Pancreas (tissue), 10 donors: ENCODE data around the gene CACNA2D3. TPM values are rescaled to one million over a fixed set of nuclear protein-coding genes. Genes with fewer than 3 reads are reported as not detected.

Experiments
- ATAC-seq, 4 donors: fragments of 200-7000 bp; cut with Tn5 transposase; one replicate each; pipeline versions ENCODE4 v1.8.0 to v1.9.1; 2020; ENCODE audit warnings: mild to moderate bottlenecking in 4 of 4, moderate library complexity in 4 of 4
- DNase-seq, 6 donors: peaks; one replicate each; pipeline ENCODE4 v3.0.0-alpha.2; 2020
- FAIRE-seq: peaks from 2 replicates; lab custom pipeline; 2012; peaks lifted over from hg19 to GRCh38; lab: Jason Lieb, UNC
- H3K27ac ChIP-seq, 4 donors: fragments of 200-600 bp; sonication (generic); 1 replicate in 3 of 4; 2 replicates in 1 of 4; pipeline versions ENCODE4 v1.5.0 to v1.8.0; 2020
- H3K27me3 ChIP-seq, 4 donors: fragments of 200-600 bp; one replicate each; pipeline ENCODE4 v1.8.0; 2021
- H3K36me3 ChIP-seq, 3 donors: fragments of 200-600 bp; sonication (generic) in 1 of 3; one replicate each; pipeline versions ENCODE4 v1.5.0 to v1.8.0; 2020 to 2021
- H3K4me1 ChIP-seq, 3 donors: fragments of 200-600 bp; one replicate each; pipeline ENCODE4 v1.8.0; 2021
- H3K4me3 ChIP-seq, 4 donors: fragments of 200-600 bp; sonication (generic) in 2 of 4; one replicate each; pipeline versions ENCODE4 v1.5.0 to v1.8.0; 2020 to 2021
- H3K9me3 ChIP-seq, 4 donors: fragments of 200-600 bp; one replicate each; pipeline ENCODE4 v1.8.0; 2021
- CTCF ChIP-seq, 4 donors: fragments of 200-600 bp; sonication (generic) in 3 of 4; IDR thresholded peaks; one replicate each; pipeline versions ENCODE4 v1.5.0 to v1.8.0; 2021; ENCODE audit warnings: antibody characterized with exemption in 4 of 4
- WGBS, 2 donors: extraction: QIAGEN DNeasy Blood & Tissue Kit; methylation state at CpG; one replicate each; pipeline ENCODE4 v1.1.7; 2013; 5-methylcytosine and 5-hydroxymethylcytosine counted together
- intact Hi-C, 3 donors: fragments of 100-400 bp; cut with DNase I; formaldehyde crosslinking; loops; one replicate each; pipeline versions ENCODE4 v1.11.1 to v1.14.2; 2022
- polyA plus RNA-seq, 2 donors: library from polyadenylated mRNA; stranded (reverse); fragments of 200-250 nt; gene quantifications; one replicate each; pipeline ENCODE4 v1.2.3, GENCODE V29; 2013
- total RNA-seq, 6 donors: library from RNA; stranded (reverse); fragmentation: NEBNext Ultra II Directional in 4 of 6; extraction: Animal tissue kit (Norgen Biotek cat#: 25700) in 4 of 6; gene quantifications; one replicate each; pipeline versions ENCODE4 v1.2.1 to v1.2.4, GENCODE V29; 2021 to 2023
- donor health status: healthy with polysubstance abuse.
- donor health status: DM: no; HTN: no; CAD: no; lungs with moderate emphysema.
- donor health status: DM: no; HTN: no; CAD: no.
- donor health status: control.
- donor health status: control.
- donor health status: Bipolar disorder and iron deficiency.
- donor health status: DM: yes; HTN: yes; CAD: no.
- donor health status: DM: no; HTN: no; CAD: no.
- donor health status: DM: no; HTN: no; CAD: no.
- donor health status: DM: yes; HTN: yes; CAD: no.

CACNA2D3 gene
- total and polyA plus RNA-seq, 8 donors = 0.19 to 0.75 (median 0.37) TPM; not detected in 2

- no peak overlapping the region for H3K27ac ChIP-seq
- H3K27me3 ChIP-seq = no peaks in the 10 kb centered on the region
- no peak overlapping the region for H3K4me3 ChIP-seq
- FAIRE-seq (no peak), DNase-seq (no peak), ATAC-seq (no peak)
- no peak for TF ChIP-seq CTCF (IDR thresholded peaks at IDR 0.05)
- intact Hi-C loops = no loop called here
- WGBS, 2 donors = 62 to 68% methylated on average over 9 of the region's 9 CpGs
- no peaks in the 10 kb centered on the region for H3K4me1 ChIP-seq
- H3K36me3 ChIP-seq = no peaks in the 10 kb centered on the region
- H3K9me3 ChIP-seq = no peaks in the 10 kb centered on the region
Observed at GRCh38 chr3:55002416-55002930, 880.1 kb downstream of the CACNA2D3 start.

GRCh38 chr3:55006244-55006676, 883.9 kb downstream of the CACNA2D3 start:
- H3K9me3 ChIP-seq = no peaks in the 10 kb centered on the region
- WGBS, 2 donors = 39 to 41% methylated on average over 8 of the region's 8 CpGs
- DNase-seq (no peak), FAIRE-seq (no peak), ATAC-seq (no peak)
- no peak overlapping the region for H3K27ac ChIP-seq
- no peak for TF ChIP-seq CTCF (IDR thresholded peaks at IDR 0.05)
- H3K36me3 ChIP-seq = no peaks in the 10 kb centered on the region
- no peak overlapping the region for H3K4me3 ChIP-seq
- intact Hi-C loops = no loop called here
- no peaks in the 10 kb centered on the region for H3K4me1 ChIP-seq
- H3K27me3 ChIP-seq = no peaks in the 10 kb centered on the region

DNA sequence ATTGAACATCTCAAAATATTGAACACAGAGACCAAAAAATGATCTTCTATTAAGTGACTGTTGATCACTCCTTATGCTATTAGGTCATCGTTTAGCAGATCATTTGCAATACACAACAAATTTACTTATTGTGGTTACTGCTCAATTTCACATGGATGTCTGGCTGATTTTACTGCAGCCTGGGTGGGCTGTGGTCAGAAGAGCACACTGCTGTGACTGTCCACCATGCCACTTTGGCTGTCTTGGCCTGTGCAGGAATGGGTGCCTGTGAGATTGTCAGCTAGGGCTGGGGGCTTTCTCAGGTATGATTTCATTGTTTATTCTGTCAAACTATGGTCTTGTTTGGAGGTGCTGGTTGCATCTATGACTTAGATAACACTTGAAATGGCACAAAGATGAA, 885.6 kb downstream of the CACNA2D3 start:
- H3K27ac ChIP-seq = no peak overlapping the region
- H3K4me1 ChIP-seq = no peaks in the 10 kb centered on the region
- intact Hi-C loops = no loop called here
- H3K4me3 ChIP-seq = no peak overlapping the region
- TF ChIP-seq CTCF (IDR thresholded peaks at IDR 0.05) = no peak
- FAIRE-seq (no peak), DNase-seq (no peak), ATAC-seq (no peak)
- 61 to 79% methylated on average over 1 of the region's 1 CpG for WGBS, 2 donors
- H3K36me3 ChIP-seq = no peaks in the 10 kb centered on the region
- no peaks in the 10 kb centered on the region for H3K27me3 ChIP-seq
- H3K9me3 ChIP-seq = no peaks in the 10 kb centered on the region

DNA sequence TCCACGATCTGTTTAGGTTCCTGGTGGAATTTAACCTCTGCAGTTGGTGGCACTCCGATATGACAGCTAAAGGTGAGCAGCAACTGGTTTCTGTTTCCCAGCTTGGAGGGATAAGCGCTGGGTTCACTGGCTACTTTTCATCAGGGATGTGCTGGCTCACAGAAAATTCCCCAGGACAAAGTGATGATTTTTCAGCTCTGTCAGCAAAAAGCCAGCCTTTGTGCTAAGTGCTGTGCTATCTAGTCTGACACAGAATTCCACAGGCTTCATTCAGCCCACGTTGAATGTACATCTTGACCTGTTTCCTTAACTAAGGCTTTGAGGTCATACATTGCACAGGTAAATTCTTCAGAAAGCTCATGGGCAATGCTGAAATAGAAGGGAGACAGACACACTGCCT, 887.0 kb downstream of the CACNA2D3 start:
- Histone ChIP-seq H3K4me3 (no peak overlapping the region), H3K27ac (no peak overlapping the region), H3K36me3 (no peaks in the 10 kb centered on the region), H3K4me1 (no peaks in the 10 kb centered on the region), H3K9me3 (no peaks in the 10 kb centered on the region), H3K27me3 (no peaks in the 10 kb centered on the region)
- ATAC-seq (no peak), DNase-seq (no peak), FAIRE-seq (no peak)
- 58 to 60% methylated on average over 4 of the region's 4 CpGs for WGBS, 2 donors
- intact Hi-C loops = no loop called here
- no peak for TF ChIP-seq CTCF (IDR thresholded peaks at IDR 0.05)

DNA sequence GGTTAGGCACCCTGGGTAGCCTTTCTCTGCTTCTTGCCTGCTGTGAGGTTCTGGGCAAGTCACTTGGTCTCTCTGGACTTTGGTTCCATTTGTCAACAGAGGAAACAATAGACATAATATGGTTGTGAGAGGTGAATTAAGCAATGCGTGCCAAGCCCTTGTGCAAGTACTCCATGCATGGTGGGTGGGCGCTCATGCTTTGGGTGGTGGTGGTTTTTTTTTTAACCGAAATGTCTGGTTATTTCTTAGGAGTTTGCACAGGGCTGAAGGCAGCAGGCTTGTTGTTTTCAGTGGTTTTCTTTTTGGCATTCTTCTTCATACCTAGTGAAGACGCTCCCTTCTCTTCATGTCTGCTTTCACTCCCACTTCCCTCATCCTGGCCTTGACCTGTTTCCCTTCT, 889.7 kb downstream of the CACNA2D3 start:
- ATAC-seq (no peak), DNase-seq (no peak), FAIRE-seq (no peak)
- intact Hi-C loops = no loop called here
- H3K4me1 ChIP-seq = no peaks in the 10 kb centered on the region
- no peak overlapping the region for H3K4me3 ChIP-seq
- no peak for TF ChIP-seq CTCF (IDR thresholded peaks at IDR 0.05)
- no peak overlapping the region for H3K27ac ChIP-seq
- 78 to 84% methylated on average over 4 of the region's 4 CpGs for WGBS, 2 donors
- H3K27me3 ChIP-seq = no peaks in the 10 kb centered on the region
- H3K9me3 ChIP-seq = no peaks in the 10 kb centered on the region
- no peaks in the 10 kb centered on the region for H3K36me3 ChIP-seq
